GM12873 (cell line): ENCODE measurements around the gene ARPC5.
A peak's percentile ranks its signal among the peaks of the same experiment; 100 is the strongest.

Source experiments
- CTCF ChIP-seq: IDR thresholded peaks from 2 replicates; pipeline ENCODE4 v1.5.1; 2012; ENCODE audit warnings: low read depth, mild to moderate bottlenecking, moderate library complexity, low read length, control low read depth; ENCODE audit not compliant: insufficient read depth; ENCODE audit errors: missing control alignments

The ARPC5 gene

DNA sequence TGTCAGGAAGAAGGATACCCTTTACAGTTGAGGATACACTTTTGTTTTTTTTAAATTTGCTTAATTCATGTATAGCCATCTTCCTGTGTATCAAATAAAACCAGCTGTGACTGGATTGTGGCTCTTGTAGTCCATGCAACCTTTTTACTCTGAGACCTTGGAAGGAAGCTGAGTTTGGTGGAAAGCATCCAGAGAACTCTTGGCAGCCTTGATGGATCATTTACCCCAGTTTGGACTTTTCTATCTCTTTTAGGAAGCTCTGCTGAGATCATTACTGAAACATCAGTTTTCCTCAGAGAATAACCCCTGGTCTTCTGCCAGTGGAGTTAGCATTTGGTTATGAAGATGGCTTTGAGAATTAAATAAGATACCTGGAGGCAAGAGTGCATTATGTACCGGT lies 38.8 kb upstream of the ARPC5 start:
- TF ChIP-seq CTCF, result no peak

GRCh38 chr1:183673605-183674323 lies 38.2 kb upstream of the ARPC5 start:
- TF ChIP-seq CTCF, result no peak

- no peak for TF ChIP-seq CTCF
Observed at GRCh38 chr1:183670169-183670568, 34.6 kb upstream of the ARPC5 start.

GRCh38 chr1:183656355-183656754 lies 20.8 kb upstream of the ARPC5 start:
- TF ChIP-seq CTCF, result no peak

- peak; percentile 87 for TF ChIP-seq CTCF
Observed at GRCh38 chr1:183655562-183656075, 20.0 kb upstream of the ARPC5 start.

- no peak for TF ChIP-seq CTCF
Observed at GRCh38 chr1:183654706-183655105, 19.1 kb upstream of the ARPC5 start.

DNA sequence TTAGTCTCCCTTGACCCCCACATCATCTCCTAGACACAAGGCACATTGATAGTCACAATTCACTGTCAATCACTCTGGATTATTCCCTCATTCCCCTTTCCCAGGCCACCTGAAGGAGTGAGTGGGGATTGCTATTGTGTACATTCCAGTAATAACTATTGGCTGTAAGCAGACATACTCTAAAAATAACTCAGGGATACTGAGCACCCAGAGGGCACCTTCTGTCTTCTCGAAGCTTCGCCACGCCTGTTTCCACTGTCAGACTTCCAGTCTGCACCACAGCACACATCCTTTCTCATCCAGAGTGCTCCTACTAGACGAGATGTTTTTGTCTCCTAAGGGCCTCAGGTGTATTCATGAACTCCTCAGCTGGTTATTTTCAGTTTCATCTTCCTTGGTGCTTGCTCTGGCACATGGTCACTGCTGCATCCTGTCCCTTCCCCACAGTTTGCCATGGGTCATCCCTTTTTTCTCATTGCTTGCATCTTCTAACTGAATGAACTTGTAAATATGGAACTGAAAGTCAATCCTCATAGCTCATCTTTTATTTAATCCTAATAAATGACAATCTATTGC lies 18.4 kb upstream of the ARPC5 start:
- TF ChIP-seq CTCF, result no peak
